Measurements from ENCODE around the gene DNAJC5.
"Not testable (repeated sequence)": the region's sequence is repeated elsewhere in the genome, so short reads cannot be mapped to it uniquely, and the experiment has no call there.

DNAJC5 gene

GRCh38 chr20:63917811-63918210 is 22.9 kb downstream of the DNAJC5 start:
- no peak for DNase-seq (ENCODE audit: low read depth)
- TF ChIP-seq CTCF (IDR thresholded peaks at IDR 0.05; ENCODE audit: low read length, missing control alignments) = no peak
- no peak overlapping the region for H3K4me3 ChIP-seq (replicated peaks; ENCODE audit: low read depth, low read length)

GRCh38 chr20:63919130-63919529 is 24.2 kb downstream of the DNAJC5 start:
- no peak for TF ChIP-seq CTCF (IDR thresholded peaks at IDR 0.05; ENCODE audit: low read length, missing control alignments)
- H3K4me3 ChIP-seq (replicated peaks; ENCODE audit: low read depth, low read length) = no peak overlapping the region
- DNase-seq (ENCODE audit: low read depth) = no peak

- no peak for DNase-seq (ENCODE audit: low read depth)
- H3K4me3 ChIP-seq (replicated peaks; ENCODE audit: low read depth, low read length) = no peak overlapping the region
- TF ChIP-seq CTCF (IDR thresholded peaks at IDR 0.05; ENCODE audit: low read length, missing control alignments) = no peak
These were observed 25.3 kb downstream of the DNAJC5 start for GRCh38 chr20:63920226-63920625.

GRCh38 chr20:63923651-63924050 is 28.7 kb downstream of the DNAJC5 start:
- TF ChIP-seq CTCF (IDR thresholded peaks at IDR 0.05; ENCODE audit: low read length, missing control alignments) = no peak
- DNase-seq (ENCODE audit: low read depth) = no peak
- no peak overlapping the region for H3K4me3 ChIP-seq (replicated peaks; ENCODE audit: low read depth, low read length)

GRCh38 chr20:63924241-63924640 is 29.3 kb downstream of the DNAJC5 start:
- no peak for DNase-seq (ENCODE audit: low read depth)
- TF ChIP-seq CTCF (IDR thresholded peaks at IDR 0.05; ENCODE audit: low read length, missing control alignments) = no peak
- no peak overlapping the region for H3K4me3 ChIP-seq (replicated peaks; ENCODE audit: low read depth, low read length)

- H3K4me3 ChIP-seq (replicated peaks; ENCODE audit: low read depth, low read length) = no peak overlapping the region
- TF ChIP-seq CTCF (IDR thresholded peaks at IDR 0.05; ENCODE audit: low read length, missing control alignments) = no peak
- DNase-seq (ENCODE audit: low read depth) = no peak
These were observed 31.4 kb downstream of the DNAJC5 start for GRCh38 chr20:63926298-63926697.

- TF ChIP-seq CTCF (IDR thresholded peaks at IDR 0.05; ENCODE audit: low read length, missing control alignments) = no peak
- DNase-seq (ENCODE audit: low read depth) = no peak
- H3K4me3 ChIP-seq (replicated peaks; ENCODE audit: low read depth, low read length) = no peak overlapping the region
These were observed 34.1 kb downstream of the DNAJC5 start for GRCh38 chr20:63929071-63929470.

GRCh38 chr20:63929473-63929883 is 34.6 kb downstream of the DNAJC5 start:
- DNase-seq (ENCODE audit: low read depth); H3K4me3 ChIP-seq (replicated peaks; ENCODE audit: low read depth, low read length): not testable (repeated sequence)

Measured in fibroblast of pulmonary artery (primary cell).